Fibroblast of gingiva (primary cell): ENCODE measurements around the gene CDH13.

ENCODE experiments used
- DNase-seq: peaks from one replicate; pipeline ENCODE4 v3.0.0-alpha.2; 2011; ENCODE audit warnings: low read depth

Gene CDH13

GRCh38 chr16:82628711-82629110 is 1.9 kb downstream of the CDH13 start:
- DNase-seq = no peak

GRCh38 chr16:82629441-82630027 is 2.8 kb downstream of the CDH13 start:
- no peak for DNase-seq

- no peak for DNase-seq
Measured at GRCh38 chr16:82630219-82630618, 3.5 kb downstream of the CDH13 start.

GRCh38 chr16:82630688-82631087 is 3.9 kb downstream of the CDH13 start:
- DNase-seq = no peak

- DNase-seq = no peak
Measured at GRCh38 chr16:82631701-82632685, 5.2 kb downstream of the CDH13 start.

GRCh38 chr16:82633964-82634600 is 7.3 kb downstream of the CDH13 start:
- DNase-seq = no peak

- DNase-seq = no peak
Measured at GRCh38 chr16:82634955-82635610, 8.3 kb downstream of the CDH13 start.

- no peak for DNase-seq
Measured at GRCh38 chr16:82636485-82636884, 9.7 kb downstream of the CDH13 start.

- no peak for DNase-seq
Measured at GRCh38 chr16:82636958-82637357, 10.2 kb downstream of the CDH13 start.

GRCh38 chr16:82638095-82638798 is 11.5 kb downstream of the CDH13 start:
- DNase-seq = peak; percentile 53

- no peak for DNase-seq
Measured at GRCh38 chr16:82639263-82639662, 12.5 kb downstream of the CDH13 start.

- peak; percentile 40 for DNase-seq
Measured at GRCh38 chr16:82639666-82640336, 13.0 kb downstream of the CDH13 start.

- peak; percentile 36 for DNase-seq
Measured at GRCh38 chr16:82641336-82641984, 14.7 kb downstream of the CDH13 start.

GRCh38 chr16:82643136-82643535 is 16.4 kb downstream of the CDH13 start:
- DNase-seq = no peak

- DNase-seq = no peak
Measured at GRCh38 chr16:82643936-82644630, 17.3 kb downstream of the CDH13 start.

GRCh38 chr16:82646504-82646903 is 19.7 kb downstream of the CDH13 start:
- DNase-seq = no peak

GRCh38 chr16:82649766-82650165 is 23.0 kb downstream of the CDH13 start:
- no peak for DNase-seq

GRCh38 chr16:82650804-82651203 is 24.0 kb downstream of the CDH13 start:
- DNase-seq = no peak

GRCh38 chr16:82651921-82652601 is 25.3 kb downstream of the CDH13 start:
- DNase-seq = no peak
